ENCODE data around the gene CYP4F12.
A peak's percentile ranks its signal among the peaks of the same experiment; 100 is the strongest.

CYP4F12 gene

GRCh38 chr19:15672580-15673175 lies at the start of gene CYP4F12:
Gene CYP4F12 (plus strand): TSS chr19:15673087. CDS start chr19:15673530, 443 bp downstream.
- H3K4me3 ChIP-seq (ENCODE audit: low read depth in 1 of 2, low read length in 2 of 2): no peak within 1 kb of the TSS
- H3K9me3 ChIP-seq (ENCODE audit: insufficient read depth, low read length, severe bottlenecking): no peaks in the 10 kb centered on the region
- TF ChIP-seq EZH2 (IDR thresholded peaks at IDR 0.05; ENCODE audit: borderline replicate concordance, low read depth, low read length, severe bottlenecking) (no peak), CTCF (IDR thresholded peaks at IDR 0.05; ENCODE audit: borderline replicate concordance, extremely low read depth, low read length, poor library complexity, severe bottlenecking) (no peak)
- H3K79me2 ChIP-seq (ENCODE audit: insufficient read depth, low read length): no peaks in the 10 kb centered on the region
- no peak within 1 kb of the TSS for H2AFZ ChIP-seq (ENCODE audit: low read depth, low read length)
- DNase-seq (peak; percentile 31), ATAC-seq (ENCODE audit: insufficient read depth, low read depth) (peak; percentile 47; the same call in 1 of the 3 replicates)
- no peaks in the 10 kb centered on the region for H3K27me3 ChIP-seq (ENCODE audit: insufficient read depth, low read length, poor library complexity)
- H3K27ac ChIP-seq (ENCODE audit: low read length): no peak within 1 kb of the TSS
- H4K20me1 ChIP-seq (ENCODE audit: insufficient read depth, low read length): no peaks in the 10 kb centered on the region
- no peaks in the 10 kb centered on the region for H3K4me1 ChIP-seq (ENCODE audit: insufficient read depth, low read length)
- no peak within 1 kb of the TSS for H3K4me2 ChIP-seq (ENCODE audit: insufficient read depth, low read length)
- no peak within 1 kb of the TSS for H3K9ac ChIP-seq (ENCODE audit: low read depth, low read length)
- no peaks in the 10 kb centered on the region for H3K36me3 ChIP-seq (ENCODE audit: insufficient read depth, low read length)

GRCh38 chr19:15623711-15624318 lies 49.1 kb upstream of the CYP4F12 start:
- H3K4me3 ChIP-seq (ENCODE audit: low read depth in 1 of 2, low read length in 2 of 2): no peak overlapping the region
- no peak overlapping the region for H3K27ac ChIP-seq (ENCODE audit: low read length)
- H4K20me1 ChIP-seq (ENCODE audit: insufficient read depth, low read length): no peaks in the 10 kb centered on the region; the same call in 1 of the 2 replicates
- ATAC-seq (ENCODE audit: insufficient read depth, low read depth): 0 out of 3 replicates have a peak, but pooled peaks have one; percentile 47
- H3K9ac ChIP-seq (ENCODE audit: low read depth, low read length): no peak overlapping the region
- no peak overlapping the region for H2AFZ ChIP-seq (ENCODE audit: low read depth, low read length)
- H3K79me2 ChIP-seq (ENCODE audit: insufficient read depth, low read length): no peaks in the 10 kb centered on the region
- DNase-seq: peak; percentile 39
- no peak for TF ChIP-seq CTCF (IDR thresholded peaks at IDR 0.05; ENCODE audit: borderline replicate concordance, extremely low read depth, low read length, poor library complexity, severe bottlenecking)
- TF ChIP-seq EZH2 (IDR thresholded peaks at IDR 0.05; ENCODE audit: borderline replicate concordance, low read depth, low read length, severe bottlenecking): no peak
- H3K9me3 ChIP-seq (ENCODE audit: insufficient read depth, low read length, severe bottlenecking): no peaks in the 10 kb centered on the region
- no peaks in the 10 kb centered on the region for H3K27me3 ChIP-seq (ENCODE audit: insufficient read depth, low read length, poor library complexity)
- no peaks in the 10 kb centered on the region for H3K36me3 ChIP-seq (ENCODE audit: insufficient read depth, low read length)
- H3K4me1 ChIP-seq (ENCODE audit: insufficient read depth, low read length): no peaks in the 10 kb centered on the region
- no peak overlapping the region for H3K4me2 ChIP-seq (ENCODE audit: insufficient read depth, low read length)

GRCh38 chr19:15628236-15629002 lies 44.5 kb upstream of the CYP4F12 start:
- DNase-seq (no peak), ATAC-seq (ENCODE audit: insufficient read depth, low read depth) (no peak)
- no peak for TF ChIP-seq CTCF (IDR thresholded peaks at IDR 0.05; ENCODE audit: borderline replicate concordance, extremely low read depth, low read length, poor library complexity, severe bottlenecking)
- no peak for TF ChIP-seq EZH2 (IDR thresholded peaks at IDR 0.05; ENCODE audit: borderline replicate concordance, low read depth, low read length, severe bottlenecking)
- H3K9ac ChIP-seq (ENCODE audit: low read depth, low read length): no peak overlapping the region
- H2AFZ ChIP-seq (ENCODE audit: low read depth, low read length): no peak overlapping the region
- H4K20me1 ChIP-seq (ENCODE audit: insufficient read depth, low read length): no peaks in the 10 kb centered on the region; the same call in 1 of the 2 replicates
- H3K4me1 ChIP-seq (ENCODE audit: insufficient read depth, low read length): no peaks in the 10 kb centered on the region
- no peak overlapping the region for H3K27ac ChIP-seq (ENCODE audit: low read length)
- no peak overlapping the region for H3K4me2 ChIP-seq (ENCODE audit: insufficient read depth, low read length)
- H3K36me3 ChIP-seq (ENCODE audit: insufficient read depth, low read length): no peaks in the 10 kb centered on the region
- H3K9me3 ChIP-seq (ENCODE audit: insufficient read depth, low read length, severe bottlenecking): no peaks in the 10 kb centered on the region
- H3K27me3 ChIP-seq (ENCODE audit: insufficient read depth, low read length, poor library complexity): no peaks in the 10 kb centered on the region
- H3K4me3 ChIP-seq (ENCODE audit: low read depth in 1 of 2, low read length in 2 of 2): no peak overlapping the region
- H3K79me2 ChIP-seq (ENCODE audit: insufficient read depth, low read length): no peaks in the 10 kb centered on the region
